ENCODE measurements around the gene AHI1. TPM values are rescaled to one million over a fixed set of nuclear protein-coding genes. Genes with fewer than 3 reads are reported as not detected.
"Not testable (repeated sequence)": the region's sequence is repeated elsewhere in the genome, so short reads cannot be mapped to it uniquely, and the experiment has no call there.

Gene AHI1
- total RNA-seq, 1 donor from 2014 or later: 9.9 TPM

DNA sequence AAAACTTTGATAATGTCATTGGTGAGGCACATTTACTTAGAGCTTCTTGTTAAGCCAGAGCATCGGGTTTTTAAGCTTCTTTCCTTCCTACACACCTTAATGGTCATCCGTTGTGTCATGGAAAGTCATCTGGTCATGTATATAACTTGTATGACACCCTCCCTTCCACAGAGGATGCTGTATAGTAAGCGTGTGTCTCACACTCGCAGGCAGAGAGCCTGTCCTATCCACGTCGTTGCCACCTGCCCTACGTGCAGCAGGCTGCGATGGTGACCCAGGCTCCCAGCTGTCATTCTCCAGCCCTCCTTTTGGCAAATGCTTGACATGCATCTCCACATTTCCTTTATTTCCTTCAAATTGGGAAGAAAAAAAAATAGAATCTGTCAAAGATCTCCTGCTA, 230.9 kb downstream of the AHI1 start:
- DNase-seq (ENCODE audit: low read depth, low spot score): no peak

DNA sequence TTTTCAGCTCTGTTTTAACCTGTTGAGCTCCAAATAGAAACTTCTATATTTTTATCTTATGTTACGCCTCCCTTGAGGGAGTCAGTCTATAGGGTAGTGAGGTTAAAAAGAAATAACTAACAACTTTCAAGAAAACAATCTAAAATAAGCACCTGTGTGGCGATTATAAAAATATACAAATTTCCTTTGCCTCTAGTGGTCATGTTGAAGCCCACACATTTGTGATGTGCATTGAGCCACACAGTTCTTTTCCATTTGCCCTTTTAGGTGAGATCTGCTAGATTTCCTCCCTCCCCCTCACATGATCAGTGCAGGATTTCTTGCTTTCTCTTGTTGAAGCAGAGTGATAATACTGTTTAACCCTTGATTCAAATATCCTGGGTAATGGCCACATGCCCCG, 232.3 kb downstream of the AHI1 start:
- DNase-seq (ENCODE audit: low read depth, low spot score): no peak

DNA sequence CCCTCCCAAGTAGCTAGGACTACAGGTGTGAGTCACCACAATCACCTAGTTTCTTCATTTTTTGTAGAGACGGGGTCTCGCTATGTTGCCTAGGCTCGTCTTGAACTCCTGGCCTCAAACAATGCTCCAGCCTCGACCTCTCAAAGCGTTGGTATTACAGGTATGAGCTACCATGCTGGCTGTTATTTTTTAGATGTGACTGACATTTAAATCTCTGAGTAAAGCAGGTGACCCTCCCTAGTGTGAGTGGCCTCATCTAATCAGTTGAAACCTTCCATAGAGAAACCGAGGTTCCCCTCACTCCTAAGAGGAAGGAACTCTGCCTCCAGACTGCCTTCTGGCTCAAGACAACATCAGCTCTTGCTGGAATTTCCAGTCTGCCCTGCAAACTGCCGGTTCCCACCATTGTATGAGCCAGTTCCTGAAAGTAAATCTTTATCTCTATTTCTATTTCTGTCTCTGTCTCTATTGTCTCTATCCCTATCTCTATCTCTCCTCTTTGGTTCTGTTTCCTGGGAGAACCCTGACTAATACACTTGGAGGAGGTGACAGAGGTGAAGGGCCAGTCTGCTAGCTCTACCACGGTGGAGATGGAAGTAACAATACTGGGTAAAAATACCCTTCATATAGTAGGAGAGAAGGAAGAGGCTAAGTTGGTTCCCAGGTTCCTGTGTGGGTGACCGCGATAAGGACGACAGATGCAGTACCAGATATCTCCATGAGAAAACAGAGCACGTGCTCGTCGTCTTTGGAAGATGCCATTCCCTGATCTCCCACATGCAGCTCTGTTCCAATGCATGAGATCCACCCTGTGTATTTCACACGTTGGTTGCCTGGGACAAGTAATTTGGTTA, 235.4 kb downstream of the AHI1 start:
- no peak for DNase-seq (ENCODE audit: low read depth, low spot score)

DNA sequence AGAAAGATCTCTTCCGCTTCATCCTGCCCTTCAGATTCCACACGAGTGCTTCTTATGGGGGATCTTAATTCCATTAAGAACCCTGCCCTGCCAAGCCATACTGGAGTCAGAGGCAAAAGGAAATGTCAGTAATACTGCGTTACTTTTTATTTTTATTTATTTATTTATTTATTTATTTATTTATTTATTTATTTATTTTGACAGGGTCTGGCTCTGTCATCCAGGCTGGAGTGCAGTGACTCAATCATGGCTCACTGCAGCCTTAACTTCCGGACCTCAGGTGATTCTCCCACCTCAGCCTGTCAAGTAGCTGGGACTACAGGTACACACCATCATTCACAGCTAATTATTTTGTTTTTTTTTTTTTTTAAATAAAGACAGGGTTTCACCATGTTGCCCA, 236.9 kb downstream of the AHI1 start:
- DNase-seq (ENCODE audit: low read depth, low spot score): no peak

DNA sequence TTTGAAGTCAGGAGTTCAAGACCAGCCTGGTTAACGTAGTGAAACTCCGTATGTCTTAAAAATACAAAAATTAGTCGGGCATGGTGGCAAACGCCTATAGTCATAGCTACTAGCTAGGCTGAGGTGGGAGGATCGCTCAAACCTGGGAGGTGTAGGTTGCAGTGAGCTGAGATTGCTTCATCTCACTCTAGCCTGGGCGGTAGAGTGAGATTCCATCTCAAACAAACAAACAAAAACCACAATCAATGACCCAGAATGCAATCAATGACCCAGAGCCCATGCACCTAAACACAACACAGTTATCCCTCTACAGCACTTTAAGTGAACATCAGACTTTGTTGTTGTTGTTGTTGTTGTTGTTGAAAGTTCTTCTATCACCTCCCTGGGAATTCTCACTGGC, 238.6 kb downstream of the AHI1 start:
- no peak for DNase-seq (ENCODE audit: low read depth, low spot score)

DNA sequence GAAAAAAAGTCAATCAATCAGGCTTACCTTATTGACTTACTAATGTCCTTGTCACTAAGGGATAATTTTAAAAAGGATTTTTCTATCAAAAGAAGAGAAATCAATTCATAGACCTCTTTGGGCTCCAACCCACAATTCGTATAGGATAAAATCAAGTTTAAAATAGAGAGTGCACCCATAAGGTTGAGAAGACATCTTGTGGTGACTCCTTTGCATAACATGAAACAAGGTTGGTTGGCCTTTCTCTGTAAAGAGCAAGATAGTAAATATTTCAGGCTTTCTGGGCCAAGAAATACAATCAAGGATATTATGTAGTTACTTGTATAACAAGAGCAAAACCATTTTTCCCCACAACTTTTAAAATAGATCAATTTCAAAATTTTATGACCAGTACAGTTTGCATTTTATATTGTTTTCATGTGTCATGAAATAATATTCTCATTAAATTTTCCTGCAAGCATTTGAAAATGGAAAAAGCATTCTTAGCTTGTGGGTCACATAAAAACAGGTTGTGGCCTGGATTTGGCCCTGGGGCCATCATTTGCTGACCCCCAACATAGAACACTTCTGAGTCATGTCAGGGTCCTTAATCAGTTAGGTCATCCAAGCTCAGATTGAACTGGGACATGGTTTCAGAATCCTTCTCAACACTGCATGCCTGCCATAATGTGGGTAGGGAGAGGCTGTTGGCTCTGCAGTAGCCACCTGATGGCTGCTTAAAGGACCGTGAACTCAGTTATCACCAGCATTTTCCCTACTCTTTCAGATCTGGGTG, 239.7 kb downstream of the AHI1 start:
- DNase-seq (ENCODE audit: low read depth, low spot score): no peak

DNA sequence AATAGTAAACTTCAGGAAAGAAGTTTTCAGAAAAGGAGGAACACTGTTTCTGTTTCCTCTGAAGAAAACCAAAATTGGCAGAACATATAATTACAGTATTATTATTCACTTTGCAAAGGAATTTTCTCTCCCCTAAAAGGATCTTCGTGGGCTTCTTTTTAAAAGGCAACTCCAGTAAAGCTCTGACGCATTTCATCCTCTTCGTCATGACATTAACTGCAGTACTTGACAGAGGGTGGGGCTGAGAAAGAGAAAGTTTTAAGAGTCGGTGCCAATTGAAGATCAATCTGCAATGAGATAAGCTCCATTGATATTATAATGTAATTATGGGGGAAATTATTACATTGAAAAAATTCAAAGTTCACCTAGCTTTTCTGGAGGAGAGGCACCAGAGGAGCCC, 240.7 kb downstream of the AHI1 start:
- DNase-seq (ENCODE audit: low read depth, low spot score): no peak

DNA sequence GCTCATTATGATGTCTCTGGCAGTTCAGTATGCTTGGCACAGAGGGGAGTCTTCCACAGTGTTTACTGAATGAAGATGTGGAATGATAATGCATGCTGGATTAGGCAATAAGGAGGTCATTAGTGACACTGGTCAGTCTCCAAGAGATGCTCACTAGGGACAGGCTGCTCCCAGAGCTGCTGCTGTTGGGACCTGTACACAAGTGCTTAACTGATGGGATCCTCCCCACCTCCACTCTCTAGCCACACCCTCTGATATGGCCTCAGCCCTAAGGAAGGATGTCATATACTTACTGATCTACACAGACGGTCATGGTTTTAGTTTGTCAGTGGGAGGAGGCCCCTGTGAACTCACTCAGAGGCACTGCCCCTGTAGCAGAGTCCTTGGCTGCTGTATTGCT, 243.1 kb downstream of the AHI1 start:
- no peak for DNase-seq (ENCODE audit: low read depth, low spot score)

DNA sequence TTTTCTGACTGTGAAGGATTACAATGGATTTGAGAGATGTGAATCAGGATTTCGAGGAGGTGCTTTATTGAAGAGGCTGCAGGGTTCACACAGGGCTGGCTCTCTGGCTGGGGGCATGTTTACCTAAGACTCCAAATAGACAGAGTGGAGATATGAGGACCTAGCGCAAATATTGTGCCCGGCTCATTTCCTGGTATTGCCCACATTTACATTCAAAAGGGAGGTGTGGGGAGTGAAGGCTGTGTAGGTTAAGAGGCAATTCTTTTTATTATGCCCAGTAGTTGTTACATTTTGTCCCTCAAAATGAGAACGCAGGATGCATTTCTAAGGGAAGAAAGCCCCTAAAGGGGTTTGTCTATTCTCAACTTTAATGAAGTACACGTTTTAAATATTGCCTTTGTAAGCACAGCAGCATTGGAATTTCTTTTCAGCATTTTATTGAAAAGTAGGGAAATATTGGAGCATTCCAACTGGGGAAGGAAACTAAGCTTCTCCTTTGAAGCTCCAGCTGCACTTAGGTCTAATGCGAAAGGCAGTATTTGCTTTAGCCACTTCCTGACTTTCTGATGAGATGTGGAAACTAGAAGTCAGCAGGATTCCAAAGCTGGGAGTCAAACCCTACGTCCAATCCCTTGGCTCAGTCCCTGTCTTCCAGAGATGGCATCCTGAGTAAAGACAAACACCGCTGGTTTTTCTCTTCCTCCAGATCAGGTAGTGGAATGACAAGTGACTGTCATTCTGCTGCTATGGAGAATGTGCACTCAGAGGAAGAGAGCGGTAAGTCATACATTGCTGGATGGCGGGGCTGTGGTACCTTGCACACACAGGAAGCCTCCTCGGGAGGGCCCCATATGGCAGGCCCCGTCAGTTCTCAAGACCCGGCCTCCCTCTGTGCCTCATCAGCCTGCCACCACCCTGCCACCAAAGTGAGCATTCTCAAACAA, 245.8 kb downstream of the AHI1 start:
- DNase-seq (ENCODE audit: low read depth, low spot score): no peak

DNA sequence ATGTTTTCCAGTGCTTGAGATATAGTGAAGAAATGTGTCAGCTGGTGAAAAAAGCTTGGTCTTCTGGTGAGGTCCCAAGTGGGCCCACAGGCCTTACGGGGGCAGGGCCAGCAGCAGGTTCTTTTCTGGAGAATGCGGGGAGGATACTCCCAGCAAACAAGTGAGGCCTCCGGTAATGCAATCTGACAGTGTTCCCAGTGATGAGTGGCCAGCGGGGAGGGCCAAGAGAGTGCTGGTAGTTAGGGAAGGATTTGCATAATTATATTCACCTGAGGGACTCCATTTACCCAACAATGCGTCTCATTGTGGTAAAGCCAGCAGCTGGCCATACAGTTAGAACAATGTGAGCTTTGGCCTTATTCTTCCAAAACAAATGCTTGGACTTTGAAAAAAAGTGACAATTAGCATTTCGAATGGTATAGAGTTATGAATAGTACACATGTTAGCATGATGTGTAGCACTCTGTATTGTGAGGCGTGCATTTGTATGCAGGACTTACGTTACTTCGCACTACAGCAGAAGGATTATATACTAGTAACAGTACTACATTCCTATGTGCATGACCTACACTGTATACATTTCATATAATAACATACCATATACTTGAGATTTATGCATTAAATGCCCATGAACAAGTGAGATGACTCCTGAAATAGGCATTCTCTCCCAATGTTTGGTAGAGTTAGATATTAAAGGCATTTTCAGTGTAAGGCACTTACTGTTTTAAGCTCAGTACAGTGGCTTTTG, 246.6 kb downstream of the AHI1 start:
- DNase-seq (ENCODE audit: low read depth, low spot score): no peak

DNA sequence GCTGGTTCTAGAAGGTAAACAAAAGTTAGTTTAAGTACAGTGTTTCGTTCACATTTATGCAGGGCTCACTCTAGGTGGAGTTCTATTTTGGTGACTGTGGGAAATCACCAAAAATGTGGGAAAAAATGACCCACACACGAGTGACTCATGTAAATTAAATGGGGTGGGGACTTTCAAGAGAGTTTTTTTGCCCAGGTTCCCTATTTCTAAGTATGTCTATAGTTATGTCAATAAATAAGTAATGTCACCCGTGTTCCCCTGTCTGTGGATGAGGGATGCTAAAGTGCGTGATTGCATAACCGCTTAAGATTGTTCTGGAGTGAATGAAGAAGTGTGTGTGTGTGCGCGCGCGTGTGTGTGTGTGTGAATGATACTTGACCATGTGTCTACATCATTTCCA, 247.3 kb downstream of the AHI1 start:
- DNase-seq (ENCODE audit: low read depth, low spot score): no peak

DNA sequence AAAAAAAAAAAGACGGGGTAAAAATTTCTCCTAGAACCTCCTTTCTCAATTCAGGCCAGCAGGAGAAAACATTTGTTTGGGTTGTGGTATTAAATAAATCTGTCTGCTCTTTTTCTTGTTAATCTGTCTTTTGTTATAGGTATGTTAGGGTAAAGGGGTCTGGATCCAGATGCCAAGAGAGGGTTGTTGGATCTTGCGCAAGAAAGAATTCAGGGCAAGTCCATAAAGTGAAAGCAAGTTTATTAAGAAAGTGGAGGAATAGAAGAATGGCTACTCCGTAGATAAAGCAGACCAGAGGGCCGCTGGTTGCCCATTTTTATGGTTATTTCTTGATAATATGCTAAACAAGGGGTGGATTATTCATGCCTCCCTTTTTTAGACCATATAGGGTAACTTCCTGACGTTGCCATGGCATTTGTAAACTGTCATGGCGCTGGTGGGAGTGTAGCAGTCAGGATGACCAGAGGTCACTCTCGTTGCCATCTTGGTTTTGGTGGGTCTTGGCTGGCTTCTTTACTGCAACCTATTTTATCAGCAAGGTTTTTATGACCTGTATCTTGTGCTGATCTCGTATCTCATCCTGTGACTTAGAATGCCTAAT, 251.0 kb downstream of the AHI1 start:
- DNase-seq (ENCODE audit: low read depth, low spot score): not testable (repeated sequence)

DNA sequence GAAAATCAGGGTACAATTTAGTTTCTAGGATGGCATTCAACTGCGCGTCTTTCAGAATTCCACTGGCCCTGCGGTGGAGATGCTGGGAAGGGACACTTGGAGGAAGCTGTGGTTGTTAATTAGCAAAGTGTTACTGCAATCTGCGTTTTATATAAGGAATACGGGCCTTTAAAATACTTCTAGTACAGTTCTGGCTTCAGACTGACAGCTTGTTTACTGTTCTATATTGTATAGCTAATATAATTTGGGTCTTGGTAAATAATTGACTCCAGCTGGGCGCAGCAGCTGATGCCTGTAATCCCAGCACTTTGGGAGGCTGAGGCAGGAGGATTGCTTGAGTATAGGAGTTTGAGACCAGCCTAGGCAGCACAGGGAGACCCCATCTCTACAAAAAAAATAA, 252.7 kb downstream of the AHI1 start:
- no peak for DNase-seq (ENCODE audit: low read depth, low spot score)

DNA sequence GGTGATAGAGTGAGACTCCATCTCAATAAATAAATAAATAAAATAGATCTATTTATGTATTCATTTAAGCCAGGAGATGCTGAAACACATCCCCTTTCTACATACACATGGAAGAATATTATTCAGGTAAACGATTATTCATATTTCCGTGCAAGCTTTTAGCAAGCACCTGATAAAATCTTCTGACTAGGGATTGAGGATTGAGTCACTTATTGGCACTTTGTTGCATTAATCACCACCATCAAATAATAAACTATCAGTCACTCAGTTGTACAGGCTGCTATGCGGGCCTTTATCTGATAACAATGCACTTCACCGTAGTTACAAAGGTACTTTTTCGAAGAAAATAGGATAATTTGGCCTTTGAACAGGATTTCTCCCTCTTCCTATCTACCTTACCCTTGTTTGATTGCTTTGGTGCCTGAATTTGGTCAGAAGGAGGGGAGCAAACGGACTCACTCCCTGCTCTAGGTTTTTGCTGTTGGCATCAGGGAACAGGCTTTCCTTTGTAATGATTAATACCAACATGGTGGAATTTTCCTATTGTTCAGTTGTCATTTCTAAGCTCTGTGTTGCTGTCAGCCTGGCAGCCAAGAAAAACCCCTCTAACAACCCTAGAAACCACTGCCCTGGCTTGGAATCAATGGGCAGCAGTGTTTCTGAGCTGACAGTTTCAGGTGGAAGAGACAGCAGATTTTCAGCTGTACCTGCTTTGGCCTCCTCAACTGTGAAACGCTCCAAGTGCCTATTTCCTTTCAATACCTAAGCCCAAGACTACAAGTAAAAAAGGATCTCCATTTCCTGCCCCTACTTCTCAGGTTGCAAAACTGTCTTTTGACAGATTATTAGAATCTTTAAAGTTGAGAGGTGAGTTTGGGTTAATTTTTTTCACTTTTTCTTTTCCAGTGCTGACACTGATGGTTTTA, 253.4 kb downstream of the AHI1 start:
- DNase-seq (ENCODE audit: low read depth, low spot score): no peak

DNA sequence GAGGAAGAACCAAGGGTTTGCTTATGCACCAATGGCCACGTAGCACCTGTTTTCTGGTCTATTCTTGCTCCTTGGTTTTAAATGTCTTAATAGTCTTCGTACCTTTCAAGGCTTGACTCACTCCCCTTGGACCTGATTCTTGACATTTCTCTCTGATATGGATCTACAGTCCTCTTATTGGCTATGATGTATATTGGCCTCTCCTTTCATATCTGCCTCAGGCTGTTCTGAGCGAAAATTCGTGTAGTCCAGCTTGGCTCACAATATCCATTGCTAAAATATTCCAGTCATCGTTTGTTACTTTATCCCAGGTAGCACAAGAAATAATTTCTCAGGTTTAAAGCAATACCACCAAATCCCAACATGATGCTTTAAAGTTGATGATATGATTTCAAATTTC, 256.8 kb downstream of the AHI1 start:
- DNase-seq (ENCODE audit: low read depth, low spot score): no peak

DNA sequence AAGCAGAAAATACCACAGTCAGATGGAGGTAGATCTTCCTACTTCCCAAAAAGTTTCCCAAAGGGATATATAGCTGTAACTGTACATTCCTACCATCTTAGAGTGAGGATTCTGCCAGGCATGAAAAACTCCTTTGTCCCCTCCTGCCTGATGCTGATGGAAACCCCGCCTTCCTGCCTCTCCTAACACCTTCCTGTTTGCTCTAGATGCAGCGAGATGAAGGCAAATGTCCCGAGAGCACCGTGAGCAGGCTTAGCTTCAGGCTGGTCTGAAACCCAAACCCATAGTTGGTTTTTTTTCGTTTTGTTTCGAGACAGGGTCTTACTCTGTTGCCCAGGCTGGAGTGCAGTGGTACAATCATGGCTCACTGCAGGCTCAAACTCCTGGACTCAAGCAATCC, 260.8 kb downstream of the AHI1 start:
- DNase-seq (ENCODE audit: low read depth, low spot score): no peak

DNA sequence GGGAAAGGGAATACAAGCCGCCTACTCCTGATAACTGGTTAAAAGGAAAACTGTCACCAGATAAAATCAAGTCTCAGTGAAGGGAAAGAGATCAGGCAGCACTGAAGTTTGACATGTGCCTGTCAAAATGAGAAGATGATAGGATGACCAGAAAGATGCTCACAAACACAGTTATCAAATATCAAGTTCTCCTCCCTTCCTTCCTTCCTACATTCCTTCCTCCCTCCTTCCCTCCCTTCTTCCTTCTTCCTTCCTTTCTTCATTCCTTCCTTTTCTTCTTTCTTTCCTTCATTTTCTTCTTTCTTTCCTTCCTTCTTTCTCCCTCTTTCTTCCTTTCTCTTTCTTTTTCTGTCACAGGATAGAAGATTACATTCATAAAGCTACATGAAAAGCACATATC, 261.2 kb downstream of the AHI1 start:
- DNase-seq (ENCODE audit: low read depth, low spot score): no peak

DNA sequence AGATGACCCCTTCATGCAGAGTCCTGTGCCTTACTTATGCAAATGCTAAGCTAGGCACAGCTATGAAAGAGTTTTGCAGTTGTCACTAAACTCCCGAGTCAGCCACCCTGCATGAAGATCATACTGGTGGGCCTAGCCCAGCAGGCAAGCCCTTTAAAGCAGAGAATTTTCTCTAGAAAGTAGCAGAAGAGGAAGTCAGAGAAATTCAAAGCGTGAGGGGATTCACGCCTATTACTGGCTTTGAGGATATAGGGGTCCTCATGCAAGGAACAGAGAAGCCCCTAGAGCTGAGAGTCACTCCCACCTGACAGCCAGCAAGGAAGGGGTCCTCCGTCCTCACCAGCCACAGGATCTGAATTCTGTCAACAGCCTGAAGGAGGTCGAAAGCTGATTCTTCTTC, 261.8 kb downstream of the AHI1 start:
- no peak for DNase-seq (ENCODE audit: low read depth, low spot score)

DNA sequence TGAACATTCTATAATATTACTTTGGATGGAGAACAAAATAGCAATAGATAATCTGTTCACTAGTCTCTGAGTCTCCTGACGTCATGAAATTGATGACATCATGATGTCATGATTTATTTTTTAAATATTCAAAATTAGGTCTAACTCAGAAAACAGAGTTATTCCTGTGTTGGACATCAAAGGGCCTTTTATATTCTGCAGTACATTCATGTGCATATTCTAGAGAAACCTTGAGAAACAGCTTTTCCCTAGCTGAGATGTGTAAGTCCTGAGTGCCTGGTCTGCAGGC, 263.1 kb downstream of the AHI1 start:
- DNase-seq (ENCODE audit: low read depth, low spot score): no peak
